ENCODE measurements around the gene POLR2B.
"Not testable (repeated sequence)": the region's sequence is repeated elsewhere in the genome, so short reads cannot be mapped to it uniquely, and the experiment has no call there.

The POLR2B gene

GRCh38 chr4:56990109-56990905 lies 11.6 kb downstream of the POLR2B start:
- no peak for DNase-seq

GRCh38 chr4:56995525-56995924 lies 16.8 kb downstream of the POLR2B start:
- no peak for DNase-seq

GRCh38 chr4:56999751-57000150 lies 21.1 kb downstream of the POLR2B start:
- no peak for DNase-seq

GRCh38 chr4:57013543-57014120 lies 34.9 kb downstream of the POLR2B start:
- DNase-seq = no peak

GRCh38 chr4:57018980-57019379 lies 40.3 kb downstream of the POLR2B start:
- DNase-seq = no peak

GRCh38 chr4:57020467-57021101 lies 41.9 kb downstream of the POLR2B start:
- DNase-seq = no peak

GRCh38 chr4:57023104-57023503 lies 44.4 kb downstream of the POLR2B start:
- no peak for DNase-seq

GRCh38 chr4:57034520-57034919 lies 55.8 kb downstream of the POLR2B start:
- DNase-seq = no peak

- DNase-seq = no peak
Measured at GRCh38 chr4:57037982-57038604, 59.4 kb downstream of the POLR2B start.

GRCh38 chr4:57039345-57039744 lies 60.6 kb downstream of the POLR2B start:
- no peak for DNase-seq

GRCh38 chr4:57040510-57040909 lies 61.8 kb downstream of the POLR2B start:
- no peak for DNase-seq

- DNase-seq = no peak
Measured at GRCh38 chr4:57041020-57041419, 62.3 kb downstream of the POLR2B start.

GRCh38 chr4:57042711-57043169 lies 64.0 kb downstream of the POLR2B start:
- no peak for DNase-seq

- DNase-seq = no peak
Measured at GRCh38 chr4:57043347-57044251, 64.9 kb downstream of the POLR2B start.

GRCh38 chr4:57044279-57044678 lies 65.6 kb downstream of the POLR2B start:
- DNase-seq = no peak

- DNase-seq = no peak
Measured at GRCh38 chr4:57044996-57045395, 66.3 kb downstream of the POLR2B start.

- not testable (repeated sequence) for DNase-seq
Measured at GRCh38 chr4:57047046-57047445, 68.3 kb downstream of the POLR2B start.

GRCh38 chr4:57048590-57049304 lies 70.1 kb downstream of the POLR2B start:
- no peak for DNase-seq

GRCh38 chr4:57051095-57051494 lies 72.4 kb downstream of the POLR2B start:
- no peak for DNase-seq

GRCh38 chr4:57051524-57051923 lies 72.8 kb downstream of the POLR2B start:
- DNase-seq = no peak

- DNase-seq = no peak
Measured at GRCh38 chr4:57053508-57053907, 74.8 kb downstream of the POLR2B start.

GRCh38 chr4:57055886-57056285 lies 77.2 kb downstream of the POLR2B start:
- no peak for DNase-seq

Data from NCI-H2227 treated with DMSO at 0.1 percent for 48 hours (cell line).